Gastroesophageal sphincter (tissue), 3 donors: ENCODE results near the gene ITPR2.

ENCODE experiments used
- POLR2A ChIP-seq, 2 donors: fragments of 450-650 bp; IDR thresholded peaks; one replicate each; pipeline ENCODE4 v1.6.1; 2017; ENCODE audit warnings: antibody characterized with exemption in 2 of 2, mild to moderate bottlenecking in 2 of 2, moderate library complexity in 1 of 2
- TF ChIP-seq, protein P1 (sequence below), 4 experiments: fragments of 200-600 bp in 2 of 4; fragments of 450-650 bp in 2 of 4; sonication (generic) in 1 of 4; IDR thresholded peaks; one replicate each; pipeline ENCODE4 v1.5.1; 2017 to 2019; ENCODE audit warnings: antibody characterized with exemption in 4 of 4, mild to moderate bottlenecking in 2 of 4, moderate library complexity in 2 of 4

- TF ChIP-seq, protein P1, sequence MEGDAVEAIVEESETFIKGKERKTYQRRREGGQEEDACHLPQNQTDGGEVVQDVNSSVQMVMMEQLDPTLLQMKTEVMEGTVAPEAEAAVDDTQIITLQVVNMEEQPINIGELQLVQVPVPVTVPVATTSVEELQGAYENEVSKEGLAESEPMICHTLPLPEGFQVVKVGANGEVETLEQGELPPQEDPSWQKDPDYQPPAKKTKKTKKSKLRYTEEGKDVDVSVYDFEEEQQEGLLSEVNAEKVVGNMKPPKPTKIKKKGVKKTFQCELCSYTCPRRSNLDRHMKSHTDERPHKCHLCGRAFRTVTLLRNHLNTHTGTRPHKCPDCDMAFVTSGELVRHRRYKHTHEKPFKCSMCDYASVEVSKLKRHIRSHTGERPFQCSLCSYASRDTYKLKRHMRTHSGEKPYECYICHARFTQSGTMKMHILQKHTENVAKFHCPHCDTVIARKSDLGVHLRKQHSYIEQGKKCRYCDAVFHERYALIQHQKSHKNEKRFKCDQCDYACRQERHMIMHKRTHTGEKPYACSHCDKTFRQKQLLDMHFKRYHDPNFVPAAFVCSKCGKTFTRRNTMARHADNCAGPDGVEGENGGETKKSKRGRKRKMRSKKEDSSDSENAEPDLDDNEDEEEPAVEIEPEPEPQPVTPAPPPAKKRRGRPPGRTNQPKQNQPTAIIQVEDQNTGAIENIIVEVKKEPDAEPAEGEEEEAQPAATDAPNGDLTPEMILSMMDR (IDR thresholded peaks at IDR 0.05) = no peak
- no peak for TF ChIP-seq POLR2A (IDR thresholded peaks at IDR 0.05)
Observed at GRCh38 chr12:26786491-26786864, 46.5 kb downstream of the ITPR2 start.
